Measurements from ENCODE around the gene SENP8. TPM values are rescaled to one million over a fixed set of nuclear protein-coding genes. Genes with fewer than 3 reads are reported as not detected.
A peak's percentile ranks its signal among the peaks of the same experiment; 100 is the strongest.

Gene SENP8
- total and polyA plus RNA-seq, 2 of the 13 experiments (the other 11 are each of a cell fraction or from before 2014, with no cell fraction given): 2.7 to 3.0 TPM

DNA sequence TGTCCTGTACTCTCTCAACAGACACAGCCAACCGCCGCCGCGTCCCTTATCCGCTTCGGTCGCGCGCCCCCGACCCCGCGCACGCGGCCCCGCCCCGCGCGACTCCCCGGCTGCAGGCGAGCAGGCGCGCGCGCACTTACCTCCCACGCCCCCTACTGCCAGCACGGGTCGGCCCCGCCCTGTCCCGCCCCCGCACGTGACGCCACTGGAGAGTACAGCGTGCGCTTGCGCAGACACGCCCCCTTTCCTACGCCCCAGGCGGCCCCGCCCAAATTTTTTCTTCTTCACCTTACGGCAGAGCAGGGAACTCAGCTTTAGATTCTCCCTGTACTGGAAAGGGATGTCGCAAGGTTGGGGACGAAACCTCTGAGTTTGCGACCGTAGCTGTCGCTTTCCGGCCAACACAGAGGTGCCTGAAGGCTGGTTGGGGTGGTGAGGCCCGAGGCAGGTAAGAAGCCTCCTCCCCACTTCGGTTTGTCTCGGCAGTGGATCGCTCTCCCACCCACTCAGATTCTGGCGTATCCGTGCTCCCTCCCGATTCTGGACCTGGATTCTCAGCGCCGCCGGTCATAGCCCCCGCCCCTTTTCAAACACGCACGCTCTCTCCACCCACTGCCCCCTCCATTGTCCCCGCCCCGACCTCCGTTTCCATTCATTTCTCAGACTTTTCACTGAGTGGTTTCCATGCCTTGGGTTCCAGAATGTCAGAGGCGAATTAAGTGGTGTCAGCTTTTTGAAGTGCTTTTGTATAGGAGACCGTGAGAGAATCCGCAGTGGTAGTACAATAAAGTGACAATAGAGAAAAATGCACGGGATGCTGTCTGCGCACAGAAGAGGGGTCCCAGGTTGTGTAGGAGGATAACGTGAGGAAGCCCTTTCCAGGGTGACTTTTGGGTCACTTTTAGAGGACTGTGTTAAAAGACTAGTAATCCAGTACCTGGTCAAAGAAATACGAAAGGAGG, at the start of gene SENP8, which contains the start of gene MYO9A (continued):
- TF ChIP-seq ZNF614 (CRISPR knock-in tag; IDR thresholded peaks at IDR 0.05; ENCODE audit: borderline replicate concordance): no peak
- TF ChIP-seq EHMT2 (IDR thresholded peaks at IDR 0.05; ENCODE audit: borderline replicate concordance, low read depth, low read length): no peak
- TF ChIP-seq ETV5 (CRISPR knock-in tag; IDR thresholded peaks at IDR 0.05; ENCODE audit: borderline replicate concordance): no peak
- TF ChIP-seq PPARG (CRISPR knock-in tag; conservative IDR thresholded peaks at IDR 0.05): no peak
- TF ChIP-seq ZNF432 (CRISPR knock-in tag; IDR thresholded peaks at IDR 0.05; ENCODE audit: borderline replicate concordance): no peak
- TF ChIP-seq DMAP1 (CRISPR knock-in tag; IDR thresholded peaks at IDR 0.05): no peak
- no peak for TF ChIP-seq SMARCE1 (IDR thresholded peaks at IDR 0.05; ENCODE audit: borderline replicate concordance)
- no peak; the same call in 1 of the 2 replicates for TF ChIP-seq CENPT (CRISPR knock-in tag; IDR thresholded peaks at IDR 0.05; ENCODE audit: low read depth)
- no peak; the same call in 1 of the 2 replicates for TF ChIP-seq ZNF547 (CRISPR knock-in tag; IDR thresholded peaks at IDR 0.05)
- no peak for TF ChIP-seq ZNF232 (CRISPR knock-in tag; IDR thresholded peaks at IDR 0.05; ENCODE audit: borderline replicate concordance)
- TF ChIP-seq ZNF138 (CRISPR knock-in tag; IDR thresholded peaks at IDR 0.05; ENCODE audit: low read depth): no peak
- TF ChIP-seq NR2F1 (CRISPR knock-in tag; IDR thresholded peaks at IDR 0.05): no peak
- TF ChIP-seq, protein P1, sequence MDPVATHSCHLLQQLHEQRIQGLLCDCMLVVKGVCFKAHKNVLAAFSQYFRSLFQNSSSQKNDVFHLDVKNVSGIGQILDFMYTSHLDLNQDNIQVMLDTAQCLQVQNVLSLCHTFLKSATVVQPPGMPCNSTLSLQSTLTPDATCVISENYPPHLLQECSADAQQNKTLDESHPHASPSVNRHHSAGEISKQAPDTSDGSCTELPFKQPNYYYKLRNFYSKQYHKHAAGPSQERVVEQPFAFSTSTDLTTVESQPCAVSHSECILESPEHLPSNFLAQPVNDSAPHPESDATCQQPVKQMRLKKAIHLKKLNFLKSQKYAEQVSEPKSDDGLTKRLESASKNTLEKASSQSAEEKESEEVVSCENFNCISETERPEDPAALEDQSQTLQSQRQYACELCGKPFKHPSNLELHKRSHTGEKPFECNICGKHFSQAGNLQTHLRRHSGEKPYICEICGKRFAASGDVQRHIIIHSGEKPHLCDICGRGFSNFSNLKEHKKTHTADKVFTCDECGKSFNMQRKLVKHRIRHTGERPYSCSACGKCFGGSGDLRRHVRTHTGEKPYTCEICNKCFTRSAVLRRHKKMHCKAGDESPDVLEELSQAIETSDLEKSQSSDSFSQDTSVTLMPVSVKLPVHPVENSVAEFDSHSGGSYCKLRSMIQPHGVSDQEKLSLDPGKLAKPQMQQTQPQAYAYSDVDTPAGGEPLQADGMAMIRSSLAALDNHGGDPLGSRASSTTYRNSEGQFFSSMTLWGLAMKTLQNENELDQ (CRISPR knock-in tag; IDR thresholded peaks at IDR 0.05; ENCODE audit: borderline replicate concordance): no peak
- TF ChIP-seq, protein P2, sequence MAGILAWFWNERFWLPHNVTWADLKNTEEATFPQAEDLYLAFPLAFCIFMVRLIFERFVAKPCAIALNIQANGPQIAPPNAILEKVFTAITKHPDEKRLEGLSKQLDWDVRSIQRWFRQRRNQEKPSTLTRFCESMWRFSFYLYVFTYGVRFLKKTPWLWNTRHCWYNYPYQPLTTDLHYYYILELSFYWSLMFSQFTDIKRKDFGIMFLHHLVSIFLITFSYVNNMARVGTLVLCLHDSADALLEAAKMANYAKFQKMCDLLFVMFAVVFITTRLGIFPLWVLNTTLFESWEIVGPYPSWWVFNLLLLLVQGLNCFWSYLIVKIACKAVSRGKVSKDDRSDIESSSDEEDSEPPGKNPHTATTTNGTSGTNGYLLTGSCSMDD (CRISPR knock-in tag; IDR thresholded peaks at IDR 0.05): no peak
- no peak for TF ChIP-seq ZNF335 (CRISPR knock-in tag; IDR thresholded peaks at IDR 0.05)
- TF ChIP-seq MAF1 (CRISPR knock-in tag; IDR thresholded peaks at IDR 0.05; ENCODE audit: borderline replicate concordance): no peak; the same call in 1 of the 2 replicates
- no peak for TF ChIP-seq TBL1XR1 (IDR thresholded peaks at IDR 0.05; ENCODE audit: borderline replicate concordance, low read length, partially characterized antibody)
- 0 out of 2 replicates have a peak, but pooled peaks have one; percentile 7 for TF ChIP-seq FOXC1 (CRISPR knock-in tag; IDR thresholded peaks at IDR 0.05; ENCODE audit: borderline replicate concordance)
- no peak; the same call in 1 of the 2 replicates for TF ChIP-seq ZNF563 (CRISPR knock-in tag; IDR thresholded peaks at IDR 0.05)
- TF ChIP-seq ZNF317 (CRISPR knock-in tag; IDR thresholded peaks at IDR 0.05): no peak
- TF ChIP-seq RAD21 (CRISPR knock-in tag; IDR thresholded peaks at IDR 0.05): no peak
- no peak for TF ChIP-seq FOXA3 (CRISPR knock-in tag; IDR thresholded peaks at IDR 0.05)
- TF ChIP-seq THAP9 (CRISPR knock-in tag; IDR thresholded peaks at IDR 0.05; ENCODE audit: borderline replicate concordance): no peak

Data from HepG2 (cell line).